Activated naive CD4-positive, alpha-beta T cell treated with anti-CD3 and anti-CD28 coated beads, Interleukin-2, amount 10 ng/mL, durations not matched to agents 7 days and 5 days (primary cell): Measurements from ENCODE around the gene BRIX1.
"Not testable (repeated sequence)": the region's sequence is repeated elsewhere in the genome, so short reads cannot be mapped to it uniquely, and the experiment has no call there.

ENCODE experiments used
- CTCF ChIA-PET: fragments of 350-600 bp; sonication (Branson Sonifier 250); formaldehyde crosslinking; loops from one replicate; lab custom pipeline; 2021; ENCODE audit warnings: antibody characterized with exemption; lab: Charles Lee
- DNase-seq: peaks from one replicate; pipeline ENCODE4 v3.0.0-alpha.2; 2020
- H3K27ac Mint-ChIP-seq: one replicate; pipeline ENCODE4 v1.8.0; 2021; ENCODE audit warnings: mild to moderate bottlenecking, moderate library complexity, mixed read lengths
- H3K27me3 Mint-ChIP-seq: one replicate; pipeline ENCODE4 v1.8.0; 2021; ENCODE audit warnings: mild to moderate bottlenecking, mixed read lengths
- H3K36me3 Mint-ChIP-seq: one replicate; pipeline ENCODE4 v1.8.0; 2021; ENCODE audit warnings: mixed read lengths
- H3K4me1 Mint-ChIP-seq: one replicate; pipeline ENCODE4 v1.8.0; 2021; ENCODE audit warnings: mixed read lengths
- H3K4me3 Mint-ChIP-seq: one replicate; pipeline ENCODE4 v1.8.0; 2021; ENCODE audit warnings: mild to moderate bottlenecking, moderate library complexity, mixed read lengths
- H3K9me3 Mint-ChIP-seq: one replicate; pipeline ENCODE4 v1.8.0; 2021; ENCODE audit warnings: mixed read lengths

Gene BRIX1

DNA sequence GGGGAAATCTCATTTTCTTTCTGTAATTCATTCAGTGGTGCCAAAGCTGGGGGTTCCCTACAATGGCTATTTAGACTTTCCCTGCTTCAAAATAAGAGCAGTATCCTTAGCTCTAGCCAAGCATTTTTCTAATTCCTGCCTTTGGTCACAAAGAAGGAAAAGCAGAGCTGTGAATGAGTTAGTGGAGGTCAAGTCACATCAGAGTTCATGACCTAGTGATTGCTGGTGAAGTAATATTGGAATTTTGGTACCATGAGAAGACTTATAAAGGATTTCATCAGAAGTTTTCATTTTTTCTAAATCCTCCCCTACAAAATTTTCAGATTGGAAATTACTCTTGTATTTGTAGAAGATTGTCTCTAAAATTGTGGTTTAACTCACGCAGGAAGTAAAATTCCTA lies 41.8 kb downstream of the BRIX1 start:
- H3K4me1 Mint-ChIP-seq: peaks cover 26% of the 10 kb centered on the region
- H3K9me3 Mint-ChIP-seq: no peaks in the 10 kb centered on the region
- no peak for DNase-seq
- H3K27me3 Mint-ChIP-seq: no peaks in the 10 kb centered on the region
- no peak overlapping the region for H3K4me3 Mint-ChIP-seq
- H3K36me3 Mint-ChIP-seq: peaks cover 19% of the 10 kb centered on the region
- CTCF ChIA-PET: interaction anchor here (1.3 to 3.9 kb wide), 3 partner anchors 19 to 45 kb away, joined by 3 to 27 read pairs (median 5); partner anchors contain the start of gene DNAJC21
- H3K27ac Mint-ChIP-seq: no peak overlapping the region

DNA sequence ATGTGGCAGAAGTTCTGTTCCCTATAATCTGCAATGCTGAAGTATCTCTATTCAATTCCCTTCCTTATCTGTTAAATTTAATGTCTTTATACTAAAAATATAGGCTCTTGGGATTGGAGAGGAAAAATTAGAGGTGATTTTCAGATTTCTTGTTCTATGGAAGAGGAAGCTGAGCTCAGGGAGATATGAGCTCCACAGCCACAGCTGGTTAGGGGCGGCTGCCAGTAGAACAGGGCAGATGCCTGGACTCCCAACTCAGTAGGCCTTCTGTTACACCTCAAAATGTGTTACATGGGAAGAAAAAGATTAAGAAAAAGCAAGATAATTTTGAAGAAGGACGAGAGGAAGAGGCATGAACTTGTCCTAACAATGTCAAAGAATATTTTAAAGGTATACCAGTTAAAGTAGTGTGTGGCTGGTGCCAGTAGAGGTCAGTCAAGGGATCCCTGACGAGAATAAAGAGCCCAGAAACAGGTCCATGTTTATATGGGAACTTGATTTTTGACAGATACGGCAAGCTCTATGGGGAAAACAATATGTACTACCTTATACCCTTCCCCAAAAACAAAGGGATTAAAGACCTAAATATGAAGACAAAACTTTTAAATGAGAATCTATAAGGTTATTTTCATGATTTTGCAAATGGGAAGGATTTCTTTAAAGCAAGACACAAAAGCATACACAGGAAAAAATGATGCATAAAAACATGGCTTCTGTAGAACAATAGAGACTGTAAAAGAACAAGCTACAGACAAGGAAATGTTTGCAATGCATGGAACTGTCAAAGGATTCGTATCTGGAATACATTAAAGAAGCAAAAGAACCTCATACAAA lies 42.6 kb downstream of the BRIX1 start:
- peaks cover 17% of the 10 kb centered on the region for H3K36me3 Mint-ChIP-seq
- no peak for DNase-seq
- CTCF ChIA-PET: interaction anchor here (0.7 to 3.9 kb wide), 5 partner anchors 20 to 411 kb away, joined by 3 to 27 read pairs (median 3); partner anchors contain the start of gene DNAJC21
- H3K4me1 Mint-ChIP-seq: peaks cover 26% of the 10 kb centered on the region
- H3K4me3 Mint-ChIP-seq: no peak overlapping the region
- no peaks in the 10 kb centered on the region for H3K27me3 Mint-ChIP-seq
- H3K27ac Mint-ChIP-seq: no peak overlapping the region
- H3K9me3 Mint-ChIP-seq: no peaks in the 10 kb centered on the region

DNA sequence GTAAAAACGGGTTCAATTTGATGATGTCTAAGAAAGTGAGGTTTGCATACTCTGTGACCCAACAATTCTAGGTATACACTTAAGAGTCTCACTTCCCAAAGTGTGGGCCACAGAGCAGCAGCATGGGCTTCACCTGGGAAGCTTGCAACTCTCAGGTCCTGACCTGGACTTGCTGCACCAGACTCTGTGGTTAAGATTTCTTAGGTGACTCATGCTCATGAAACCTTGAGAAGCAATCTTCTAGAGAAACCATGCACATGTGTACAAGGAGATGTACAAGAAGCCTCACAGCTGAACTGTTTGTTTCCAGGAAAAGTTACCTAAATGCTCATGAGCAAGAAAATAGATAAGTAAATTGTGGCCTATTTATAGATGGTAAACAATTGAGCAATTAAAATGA lies 43.8 kb downstream of the BRIX1 start:
- Mint-ChIP-seq H3K27me3 (no peaks in the 10 kb centered on the region), H3K27ac (peak overlapping the region; percentile 1), H3K4me3 (no peak overlapping the region), H3K9me3 (no peaks in the 10 kb centered on the region), H3K4me1 (peaks cover 26% of the 10 kb centered on the region), H3K36me3 (peaks cover 15% of the 10 kb centered on the region)
- DNase-seq: no peak
- CTCF ChIA-PET: interaction anchor here (0.6 to 3.9 kb wide), 4 partner anchors 18 to 436 kb away, joined by 3 to 27 read pairs (median 4); no protein-coding TSS in a partner anchor

DNA sequence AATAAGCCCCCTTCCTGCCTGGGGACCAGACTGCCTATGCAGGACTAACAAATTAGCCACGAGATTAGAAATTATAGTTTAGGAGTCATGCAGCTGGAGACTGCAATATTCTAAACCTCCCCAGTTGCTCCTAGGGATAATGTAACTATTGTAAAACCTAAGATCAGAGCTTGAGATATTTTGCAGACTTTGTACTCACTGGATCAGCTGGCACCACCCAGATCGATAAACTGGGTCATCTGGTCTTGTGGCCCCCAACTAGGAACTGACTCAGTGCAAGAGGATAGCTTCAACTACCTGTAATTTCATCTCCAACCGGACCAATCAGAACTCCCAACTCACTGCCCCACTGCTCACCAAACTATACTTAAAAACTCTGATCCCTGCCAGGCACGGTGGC lies 52.0 kb downstream of the BRIX1 start:
- CTCF ChIA-PET: interaction anchor here (1.0 kb wide), 1 partner anchor 36 kb away, joined by 3 read pairs; no protein-coding TSS in a partner anchor
- H3K27me3 Mint-ChIP-seq: no peaks in the 10 kb centered on the region
- no peaks in the 10 kb centered on the region for H3K4me1 Mint-ChIP-seq
- no peak overlapping the region for H3K4me3 Mint-ChIP-seq
- peaks cover 9% of the 10 kb centered on the region for H3K36me3 Mint-ChIP-seq
- peaks cover 14% of the 10 kb centered on the region for H3K9me3 Mint-ChIP-seq
- H3K27ac Mint-ChIP-seq: no peak overlapping the region
- DNase-seq: no peak

DNA sequence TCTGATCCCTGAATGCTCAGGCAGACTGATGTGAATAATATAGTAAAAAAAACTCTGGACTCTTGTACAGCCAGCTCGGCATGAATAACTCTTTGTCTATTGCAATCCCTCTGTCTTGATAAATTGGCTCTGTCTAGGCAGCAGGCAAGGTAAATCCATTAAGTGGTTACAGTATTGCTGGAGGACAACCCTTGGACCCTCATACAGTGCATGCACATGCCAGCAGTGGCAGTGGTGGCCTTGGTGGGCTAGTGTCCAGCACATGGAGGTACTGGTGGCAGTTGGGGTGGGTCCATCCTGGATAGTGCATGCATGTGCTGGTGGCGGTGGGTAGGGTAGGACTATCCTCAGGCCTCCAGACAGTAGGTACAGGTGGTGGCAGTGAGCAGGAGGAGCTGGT lies 52.7 kb downstream of the BRIX1 start:
- no peak overlapping the region for H3K27ac Mint-ChIP-seq
- peaks cover 14% of the 10 kb centered on the region for H3K9me3 Mint-ChIP-seq
- CTCF ChIA-PET: interaction anchor here (1.0 kb wide), 1 partner anchor 36 kb away, joined by 3 read pairs; no protein-coding TSS in a partner anchor
- no peak for DNase-seq
- H3K27me3 Mint-ChIP-seq: no peaks in the 10 kb centered on the region
- H3K4me1 Mint-ChIP-seq: no peaks in the 10 kb centered on the region
- peaks cover 9% of the 10 kb centered on the region for H3K36me3 Mint-ChIP-seq
- no peak overlapping the region for H3K4me3 Mint-ChIP-seq

DNA sequence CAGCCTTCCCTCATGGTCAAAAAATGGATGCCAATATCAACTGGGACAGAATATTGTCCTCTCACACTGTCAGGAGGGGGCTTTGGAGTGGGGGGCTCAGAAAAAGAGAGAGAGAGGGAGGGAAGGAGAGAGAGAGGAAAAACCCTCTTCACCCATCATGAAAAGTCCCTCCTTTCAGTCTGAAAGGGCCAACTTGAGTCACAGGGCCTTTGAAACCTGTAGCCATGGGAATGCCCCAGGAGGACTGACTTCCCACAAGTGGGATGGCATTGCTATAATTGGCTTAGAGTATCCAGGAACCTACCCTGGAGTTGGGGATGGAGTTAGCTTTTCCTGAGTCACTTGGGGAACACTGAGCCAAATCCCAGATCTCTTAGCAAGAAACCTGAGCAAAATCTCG lies 55.0 kb downstream of the BRIX1 start:
- no peak overlapping the region for H3K4me3 Mint-ChIP-seq
- peaks cover 6% of the 10 kb centered on the region for H3K36me3 Mint-ChIP-seq
- no peaks in the 10 kb centered on the region for H3K27me3 Mint-ChIP-seq
- no peaks in the 10 kb centered on the region for H3K4me1 Mint-ChIP-seq
- no peak for DNase-seq
- H3K27ac Mint-ChIP-seq: no peak overlapping the region
- peaks cover 8% of the 10 kb centered on the region for H3K9me3 Mint-ChIP-seq
- CTCF ChIA-PET: no interaction called here

DNA sequence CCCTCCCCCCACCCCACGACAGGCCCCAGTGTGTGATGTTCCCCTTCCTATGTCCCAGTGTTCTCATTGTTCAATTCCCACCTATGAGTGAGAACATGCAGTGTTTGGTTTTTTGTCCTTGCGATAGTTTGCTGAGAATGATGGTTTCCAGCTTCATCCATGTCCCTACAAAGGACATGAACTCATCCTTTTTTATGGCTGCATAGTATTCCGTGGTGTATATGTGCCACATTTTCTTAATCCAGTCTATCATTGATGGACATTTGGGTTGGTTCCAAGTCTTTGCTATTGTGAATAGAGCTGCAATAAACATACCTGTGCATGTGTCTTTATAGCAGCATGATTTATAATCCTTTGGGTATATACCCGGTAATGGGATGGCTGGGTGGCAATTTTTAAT lies 56.1 kb downstream of the BRIX1 start:
- H3K9me3 Mint-ChIP-seq, H3K36me3 Mint-ChIP-seq, CTCF ChIA-PET, H3K27me3 Mint-ChIP-seq, DNase-seq, H3K27ac Mint-ChIP-seq, H3K4me3 Mint-ChIP-seq, H3K4me1 Mint-ChIP-seq: not testable (repeated sequence)
